T-helper 17 cell (primary cell): Measurements from ENCODE around the gene TSEN54. TPM values are rescaled to one million over a fixed set of nuclear protein-coding genes. Genes with fewer than 3 reads are reported as not detected.

Experiments used
- ATAC-seq: fragments of 150-1000 bp; cut with Tn5 transposase; 2 replicates; pipeline ENCODE4 v1.10.0; 2021; ENCODE audit warnings: mild to moderate bottlenecking, moderate library complexity
- DNase-seq, 3 donors: peaks; one replicate each; pipeline versions ENCODE4 v3.0.0 to v3.0.0-alpha.2; 2020 to 2021
- H3K9me3 ChIP-seq: one replicate; pipeline ENCODE4 v1.7.0; 2013; ENCODE audit warnings: low read length, mild to moderate bottlenecking; ENCODE audit not compliant: control insufficient read depth, poor library complexity, severe bottlenecking
- H3K27ac Mint-ChIP-seq: one replicate; pipeline ENCODE4 v1.8.0; 2022; ENCODE audit warnings: mild to moderate bottlenecking, moderate library complexity, mixed read lengths
- H3K27me3 Mint-ChIP-seq: one replicate; pipeline ENCODE4 v1.8.0; 2022; ENCODE audit warnings: mixed read lengths
- H3K36me3 Mint-ChIP-seq: one replicate; pipeline ENCODE4 v1.8.0; 2022; ENCODE audit warnings: low read depth, mixed read lengths
- H3K4me1 Mint-ChIP-seq: one replicate; pipeline ENCODE4 v1.8.0; 2022; ENCODE audit warnings: mild to moderate bottlenecking, mixed read lengths
- H3K4me3 Mint-ChIP-seq: one replicate; pipeline ENCODE4 v1.8.0; 2022; ENCODE audit warnings: mild to moderate bottlenecking, moderate library complexity, mixed read lengths
- total RNA-seq, 4 donors: library from RNA in 2 of 4; stranded (reverse) in 2 of 4; gene quantifications; one replicate each; pipeline ENCODE4 v1.2.3 and lab custom pipeline; 2022 to 2026

Gene TSEN54
- total RNA-seq, 2 donors from 2014 or later, result 49.7 to 56.5 TPM

GRCh38 chr17:75540923-75541503, 24.7 kb downstream of the TSEN54 start:
- H3K27me3 Mint-ChIP-seq, result no peaks in the 10 kb centered on the region
- H3K4me1 Mint-ChIP-seq, result peaks cover 15% of the 10 kb centered on the region
- no peaks in the 10 kb centered on the region for H3K9me3 ChIP-seq
- no peak overlapping the region for H3K4me3 Mint-ChIP-seq
- no peak overlapping the region for H3K27ac Mint-ChIP-seq
- ATAC-seq (no peak), DNase-seq (no peak)
- H3K36me3 Mint-ChIP-seq, result no peaks in the 10 kb centered on the region

- Mint-ChIP-seq H3K27me3 (no peaks in the 10 kb centered on the region), H3K27ac (no peak overlapping the region), H3K36me3 (no peaks in the 10 kb centered on the region), H3K4me1 (peaks cover 17% of the 10 kb centered on the region), H3K4me3 (no peak overlapping the region)
- no peak for ATAC-seq
- no peak for DNase-seq
- no peaks in the 10 kb centered on the region for H3K9me3 ChIP-seq
Measured at GRCh38 chr17:75542229-75542628, 25.9 kb downstream of the TSEN54 start.

- H3K9me3 ChIP-seq, result no peaks in the 10 kb centered on the region
- no peaks in the 10 kb centered on the region for H3K27me3 Mint-ChIP-seq
- H3K36me3 Mint-ChIP-seq, result no peaks in the 10 kb centered on the region
- peaks cover 17% of the 10 kb centered on the region for H3K4me1 Mint-ChIP-seq
- ATAC-seq (no peak), DNase-seq (no peak)
- H3K27ac Mint-ChIP-seq, result no peak overlapping the region
- H3K4me3 Mint-ChIP-seq, result no peak overlapping the region
Measured at GRCh38 chr17:75542728-75543336, 26.5 kb downstream of the TSEN54 start.

- no peaks in the 10 kb centered on the region for H3K9me3 ChIP-seq
- DNase-seq, result no peak
- Mint-ChIP-seq H3K4me3 (no peak overlapping the region), H3K4me1 (peaks cover 15% of the 10 kb centered on the region), H3K27ac (no peak overlapping the region), H3K36me3 (no peaks in the 10 kb centered on the region), H3K27me3 (no peaks in the 10 kb centered on the region)
- no peak for ATAC-seq
Measured at GRCh38 chr17:75544250-75544649, 27.9 kb downstream of the TSEN54 start.

GRCh38 chr17:75546181-75546580, 29.9 kb downstream of the TSEN54 start:
- Mint-ChIP-seq H3K4me3 (no peak overlapping the region), H3K4me1 (peaks cover 9% of the 10 kb centered on the region), H3K36me3 (no peaks in the 10 kb centered on the region), H3K27me3 (no peaks in the 10 kb centered on the region), H3K27ac (no peak overlapping the region)
- ATAC-seq (no peak), DNase-seq (no peak)
- no peaks in the 10 kb centered on the region for H3K9me3 ChIP-seq

- Mint-ChIP-seq H3K4me1 (peaks cover 6% of the 10 kb centered on the region), H3K27me3 (no peaks in the 10 kb centered on the region), H3K36me3 (no peaks in the 10 kb centered on the region), H3K4me3 (no peak overlapping the region), H3K27ac (no peak overlapping the region)
- ATAC-seq (no peak), DNase-seq (no peak)
- H3K9me3 ChIP-seq, result no peaks in the 10 kb centered on the region
Measured at GRCh38 chr17:75547091-75547490, 30.8 kb downstream of the TSEN54 start.

GRCh38 chr17:75548813-75549212, 32.5 kb downstream of the TSEN54 start:
- Mint-ChIP-seq H3K27ac (no peak overlapping the region), H3K36me3 (no peaks in the 10 kb centered on the region), H3K4me1 (peaks cover 4% of the 10 kb centered on the region), H3K27me3 (no peaks in the 10 kb centered on the region), H3K4me3 (no peak overlapping the region)
- no peak for DNase-seq
- no peaks in the 10 kb centered on the region for H3K9me3 ChIP-seq
- ATAC-seq, result no peak

- Mint-ChIP-seq H3K4me3 (no peak overlapping the region), H3K27me3 (no peaks in the 10 kb centered on the region), H3K27ac (no peak overlapping the region), H3K36me3 (no peaks in the 10 kb centered on the region), H3K4me1 (peaks cover 4% of the 10 kb centered on the region)
- no peak for DNase-seq
- no peaks in the 10 kb centered on the region for H3K9me3 ChIP-seq
- ATAC-seq, result no peak
Measured at GRCh38 chr17:75549246-75550138, 33.2 kb downstream of the TSEN54 start.

GRCh38 chr17:75550139-75550465, 33.8 kb downstream of the TSEN54 start:
- H3K9me3 ChIP-seq, result no peaks in the 10 kb centered on the region
- Mint-ChIP-seq H3K4me1 (peaks cover 4% of the 10 kb centered on the region), H3K4me3 (no peak overlapping the region), H3K27me3 (no peaks in the 10 kb centered on the region), H3K27ac (no peak overlapping the region), H3K36me3 (no peaks in the 10 kb centered on the region)
- ATAC-seq (no peak), DNase-seq (no peak)

GRCh38 chr17:75551266-75551665, 34.9 kb downstream of the TSEN54 start:
- Mint-ChIP-seq H3K27me3 (no peaks in the 10 kb centered on the region), H3K36me3 (no peaks in the 10 kb centered on the region), H3K27ac (no peak overlapping the region), H3K4me3 (no peak overlapping the region), H3K4me1 (peaks cover 1% of the 10 kb centered on the region)
- ATAC-seq (no peak), DNase-seq (no peak)
- H3K9me3 ChIP-seq, result no peaks in the 10 kb centered on the region

- Mint-ChIP-seq H3K4me1 (no peaks in the 10 kb centered on the region), H3K4me3 (no peak overlapping the region), H3K27me3 (no peaks in the 10 kb centered on the region), H3K27ac (no peak overlapping the region), H3K36me3 (no peaks in the 10 kb centered on the region)
- DNase-seq (no peak), ATAC-seq (no peak)
- no peaks in the 10 kb centered on the region for H3K9me3 ChIP-seq
Measured at GRCh38 chr17:75552425-75553294, 36.3 kb downstream of the TSEN54 start.

- no peaks in the 10 kb centered on the region for H3K36me3 Mint-ChIP-seq
- H3K27me3 Mint-ChIP-seq, result no peaks in the 10 kb centered on the region
- H3K9me3 ChIP-seq, result no peaks in the 10 kb centered on the region
- H3K4me3 Mint-ChIP-seq, result no peak overlapping the region
- no peak for DNase-seq
- H3K4me1 Mint-ChIP-seq, result no peaks in the 10 kb centered on the region
- ATAC-seq, result no peak
- H3K27ac Mint-ChIP-seq, result no peak overlapping the region
Measured at GRCh38 chr17:75553295-75554110, 37.2 kb downstream of the TSEN54 start.
